IPS-15b (cell line): ENCODE results near the gene FBXO46.

Experiments used
- H3K27me3 ChIP-seq: one replicate; pipeline ENCODE4 v1.6.1; 2013; ENCODE audit warnings: low read length; ENCODE audit not compliant: control insufficient read depth, insufficient read depth
- H3K36me3 ChIP-seq: one replicate; pipeline ENCODE4 v1.6.1; 2013; ENCODE audit warnings: low read length; ENCODE audit not compliant: control insufficient read depth, insufficient read depth
- H3K4me1 ChIP-seq: one replicate; pipeline ENCODE4 v1.6.1; 2013; ENCODE audit warnings: mild to moderate bottlenecking, low read length; ENCODE audit not compliant: control insufficient read depth, insufficient read depth
- H3K4me3 ChIP-seq: one replicate; pipeline ENCODE4 v1.5.1; 2013; ENCODE audit warnings: low read depth, low read length
- H3K9ac ChIP-seq: one replicate; pipeline ENCODE4 v1.6.1; 2013; ENCODE audit warnings: low read depth, mild to moderate bottlenecking, low read length
- H3K9me3 ChIP-seq: one replicate; pipeline ENCODE4 v1.6.1; 2013; ENCODE audit warnings: mild to moderate bottlenecking, low read length; ENCODE audit not compliant: control insufficient read depth, insufficient read depth

Gene FBXO46

GRCh38 chr19:45667620-45668341, 62.9 kb downstream of the FBXO46 start, which contains the start of gene GIPR:
TSS of gene GIPR (plus strand) at chr19:45668221. CDS start at chr19:45669521, 1,300 bp downstream.
- Histone ChIP-seq H3K9me3 (no peaks in the 10 kb centered on the region), H3K36me3 (no peaks in the 10 kb centered on the region), H3K27me3 (peaks cover 32% of the 10 kb centered on the region), H3K4me3 (peak within 1 kb of the TSS; percentile 43), H3K4me1 (peaks cover 3% of the 10 kb centered on the region), H3K9ac (no peak within 1 kb of the TSS)

- no peak overlapping the region for H3K4me3 ChIP-seq
- H3K9ac ChIP-seq: no peak overlapping the region
- H3K4me1 ChIP-seq: peaks cover 3% of the 10 kb centered on the region
Measured at GRCh38 chr19:45664575-45664974, 66.1 kb downstream of the FBXO46 start.

GRCh38 chr19:45663800-45664199, 66.9 kb downstream of the FBXO46 start:
- H3K9me3 ChIP-seq: no peaks in the 10 kb centered on the region
- peaks cover 3% of the 10 kb centered on the region for H3K4me1 ChIP-seq
- peaks cover 14% of the 10 kb centered on the region for H3K27me3 ChIP-seq
- H3K9ac ChIP-seq: no peak overlapping the region
- H3K4me3 ChIP-seq: no peak overlapping the region
- no peaks in the 10 kb centered on the region for H3K36me3 ChIP-seq

More at GRCh38 chr19:45664575-45664974, 66.1 kb downstream of the FBXO46 start:
- Histone ChIP-seq H3K27me3 (peaks cover 22% of the 10 kb centered on the region), H3K36me3 (no peaks in the 10 kb centered on the region), H3K9me3 (no peaks in the 10 kb centered on the region)

- Histone ChIP-seq H3K4me3 (no peak overlapping the region), H3K9ac (no peak overlapping the region)
Measured at GRCh38 chr19:45660636-45661035, 70.1 kb downstream of the FBXO46 start.

More at GRCh38 chr19:45660636-45661035, 70.1 kb downstream of the FBXO46 start:
- Histone ChIP-seq H3K27me3 (peaks cover 2% of the 10 kb centered on the region), H3K36me3 (no peaks in the 10 kb centered on the region), H3K9me3 (no peaks in the 10 kb centered on the region), H3K4me1 (no peaks in the 10 kb centered on the region)
